Calu3 (cell line): ENCODE data around the gene GOLGA2. TPM values are rescaled to one million over a fixed set of nuclear protein-coding genes. Genes with fewer than 3 reads are reported as not detected.
"Not testable (repeated sequence)": the region's sequence is repeated elsewhere in the genome, so short reads cannot be mapped to it uniquely, and the experiment has no call there.

Experiments used
- BruUV-seq: library from RNA; stranded (reverse); fragments of 400-500 nt; replicated peaks from 2 replicates; lab custom pipeline; 2021; lab: Mats Ljungman, UMichigan
- CTCF ChIA-PET: fragments of 300-600 bp; sonication (Branson Sonifier 250); formaldehyde crosslinking; loops from one replicate; lab custom pipeline; 2022; ENCODE audit warnings: antibody characterized with exemption; lab: Charles Lee
- DNase-seq: peaks from one replicate; pipeline ENCODE4 v3.0.0; 2022
- H3K27ac Mint-ChIP-seq: one replicate; pipeline ENCODE4 v1.8.0; 2022; ENCODE audit warnings: mixed read lengths; ENCODE audit not compliant: unreplicated experiment
- H3K27me3 Mint-ChIP-seq: one replicate; pipeline ENCODE4 v1.8.0; 2022; ENCODE audit warnings: mixed read lengths; ENCODE audit not compliant: unreplicated experiment
- H3K36me3 Mint-ChIP-seq: one replicate; pipeline ENCODE4 v1.8.0; 2022; ENCODE audit warnings: mild to moderate bottlenecking, moderate library complexity, mixed read lengths; ENCODE audit not compliant: insufficient read depth, unreplicated experiment
- H3K4me1 Mint-ChIP-seq: one replicate; pipeline ENCODE4 v1.8.0; 2022; ENCODE audit warnings: mild to moderate bottlenecking, low read depth, mixed read lengths; ENCODE audit not compliant: unreplicated experiment
- H3K4me3 Mint-ChIP-seq: one replicate; pipeline ENCODE4 v1.8.0; 2022; ENCODE audit warnings: mild to moderate bottlenecking, low read depth, moderate library complexity, mixed read lengths; ENCODE audit not compliant: unreplicated experiment
- H3K9me3 Mint-ChIP-seq: one replicate; pipeline ENCODE4 v1.8.0; 2022; ENCODE audit warnings: low read depth, mixed read lengths; ENCODE audit not compliant: unreplicated experiment
- CTCF ChIP-seq: fragments of 200-600 bp; IDR thresholded peaks from one replicate; pipeline ENCODE4 v1.8.0; 2022; ENCODE audit warnings: antibody characterized with exemption; ENCODE audit not compliant: unreplicated experiment
- intact Hi-C: fragments of 100-400 bp; cut with micrococcal nuclease; formaldehyde crosslinking; loops from one replicate; pipeline ENCODE4 v1.10.0; 2022; ENCODE audit not compliant: unreplicated experiment
- total RNA-seq: library from RNA; stranded (reverse); gene quantifications from 2 replicates; pipeline ENCODE4 v1.2.3, GENCODE V29; 2022

GOLGA2 gene
- total RNA-seq, 1 experiment from 2014 or later: 69.6 TPM

DNA sequence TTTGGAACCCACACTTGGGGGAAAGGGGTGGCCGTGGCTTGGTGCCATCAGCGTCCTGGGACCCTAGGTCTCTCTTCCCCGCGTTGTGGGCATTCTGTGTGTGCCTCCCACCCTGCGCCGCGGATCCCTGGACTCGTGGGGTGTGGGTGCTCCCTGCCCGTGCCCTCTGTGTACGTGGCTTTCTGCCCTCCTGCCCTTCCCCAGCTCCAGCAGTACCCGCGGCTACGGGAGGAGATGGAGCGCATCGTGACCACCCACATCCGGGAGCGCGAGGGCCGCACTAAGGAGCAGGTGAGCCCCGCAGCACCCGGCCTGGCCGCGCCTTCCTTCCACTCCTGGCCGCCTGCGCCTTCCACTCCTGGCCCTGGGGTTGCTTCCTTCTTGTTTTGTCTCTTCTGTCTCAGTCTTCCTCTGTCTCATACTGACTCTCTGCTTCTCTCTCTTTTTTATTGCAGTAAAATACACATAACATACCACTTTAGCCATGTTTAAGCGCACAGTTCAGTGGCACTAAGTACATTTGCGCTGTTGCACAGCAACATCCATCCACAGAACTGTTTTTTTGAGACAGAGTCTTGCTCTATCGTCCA lies 41.9 kb downstream of the GOLGA2 start:
- peaks cover 7% of the 10 kb centered on the region for H3K36me3 Mint-ChIP-seq
- CTCF ChIA-PET: no interaction called here
- H3K27ac Mint-ChIP-seq: no peak overlapping the region
- H3K27me3 Mint-ChIP-seq: no peaks in the 10 kb centered on the region
- intact Hi-C loops: no loop called here
- DNase-seq: no peak
- no peak for TF ChIP-seq CTCF
- H3K4me1 Mint-ChIP-seq: no peaks in the 10 kb centered on the region
- H3K4me3 Mint-ChIP-seq: no peak overlapping the region
- BruUV-seq: no TSS peak
- H3K9me3 Mint-ChIP-seq: no peaks in the 10 kb centered on the region

GRCh38 chr9:128232528-128233428 lies 43.0 kb downstream of the GOLGA2 start:
- CTCF ChIA-PET: no interaction called here
- no peak for DNase-seq

GRCh38 chr9:128231638-128232527 lies 43.9 kb downstream of the GOLGA2 start:
- no peaks in the 10 kb centered on the region for H3K9me3 Mint-ChIP-seq
- BruUV-seq: no TSS peak
- DNase-seq: no peak
- H3K27me3 Mint-ChIP-seq: no peaks in the 10 kb centered on the region
- no peak overlapping the region for H3K27ac Mint-ChIP-seq
- no peak for TF ChIP-seq CTCF
- peaks cover 7% of the 10 kb centered on the region for H3K36me3 Mint-ChIP-seq
- CTCF ChIA-PET: no interaction called here
- intact Hi-C loops: no loop called here
- no peaks in the 10 kb centered on the region for H3K4me1 Mint-ChIP-seq
- H3K4me3 Mint-ChIP-seq: no peak overlapping the region

More at GRCh38 chr9:128232528-128233428, 43.0 kb downstream of the GOLGA2 start:
- BruUV-seq: no TSS peak
- no peak for TF ChIP-seq CTCF
- intact Hi-C loops: no loop called here
- Mint-ChIP-seq H3K4me3 (no peak overlapping the region), H3K36me3 (peaks cover 7% of the 10 kb centered on the region), H3K4me1 (no peaks in the 10 kb centered on the region), H3K27ac (no peak overlapping the region), H3K9me3 (no peaks in the 10 kb centered on the region), H3K27me3 (no peaks in the 10 kb centered on the region)

DNA sequence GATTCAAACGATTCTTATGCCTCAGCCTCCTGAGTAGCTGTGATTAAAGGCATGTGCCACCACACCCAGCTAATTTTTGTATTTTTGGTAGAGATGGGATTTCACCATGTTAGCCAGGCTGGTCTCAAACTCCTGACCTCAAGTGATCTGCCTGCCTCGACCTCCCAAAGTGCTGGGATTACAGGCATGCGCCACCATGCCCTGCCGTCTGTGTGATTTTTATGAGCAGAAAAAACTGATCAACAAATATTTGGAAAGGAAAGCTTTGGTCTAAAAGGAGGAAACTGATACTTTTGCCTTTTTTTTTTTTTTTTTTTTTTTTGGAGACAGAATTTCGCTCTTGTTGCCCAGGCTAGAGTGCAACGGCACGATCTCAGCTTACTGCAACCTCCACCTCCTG lies 44.9 kb downstream of the GOLGA2 start:
- intact Hi-C loops, CTCF ChIA-PET: not testable (repeated sequence)

More for the DNA sequence above, 44.9 kb downstream of the GOLGA2 start:
- not testable (repeated sequence) for H3K27ac Mint-ChIP-seq, H3K27me3 Mint-ChIP-seq, H3K36me3 Mint-ChIP-seq, H3K9me3 Mint-ChIP-seq, H3K4me3 Mint-ChIP-seq, H3K4me1 Mint-ChIP-seq, BruUV-seq, DNase-seq
